ENCODE measurements around the gene TRRAP.

The TRRAP gene

GRCh38 chr7:98956469-98956868, 78.1 kb downstream of the TRRAP start:
- DNase-seq: no peak

- no peak for DNase-seq
These were observed 78.6 kb downstream of the TRRAP start for GRCh38 chr7:98956937-98957336.

GRCh38 chr7:98957766-98958165, 79.4 kb downstream of the TRRAP start:
- DNase-seq: no peak

GRCh38 chr7:98958968-98959367, 80.6 kb downstream of the TRRAP start:
- DNase-seq: no peak

- no peak for DNase-seq
These were observed 85.0 kb downstream of the TRRAP start for GRCh38 chr7:98963305-98963704.

GRCh38 chr7:98964596-98964995, 86.3 kb downstream of the TRRAP start:
- no peak for DNase-seq

GRCh38 chr7:98968621-98969020, 90.3 kb downstream of the TRRAP start:
- DNase-seq: no peak

GRCh38 chr7:98969386-98969785, 91.1 kb downstream of the TRRAP start:
- DNase-seq: no peak

GRCh38 chr7:98970016-98970615, 91.8 kb downstream of the TRRAP start:
- no peak for DNase-seq

GRCh38 chr7:98970805-98971204, 92.5 kb downstream of the TRRAP start:
- DNase-seq: no peak

- DNase-seq: no peak
These were observed 95.9 kb downstream of the TRRAP start for GRCh38 chr7:98974205-98974604.

GRCh38 chr7:98974906-98975816, 96.8 kb downstream of the TRRAP start:
- DNase-seq: no peak

- DNase-seq: no peak
These were observed 98.3 kb downstream of the TRRAP start for GRCh38 chr7:98976396-98977185.

GRCh38 chr7:98978672-98979071, 100.3 kb downstream of the TRRAP start:
- no peak for DNase-seq

GRCh38 chr7:98981701-98982100, 103.4 kb downstream of the TRRAP start:
- no peak for DNase-seq

- no peak for DNase-seq
These were observed 104.4 kb downstream of the TRRAP start for GRCh38 chr7:98982686-98983085.

GRCh38 chr7:98984126-98984525, 105.8 kb downstream of the TRRAP start:
- DNase-seq: no peak

- DNase-seq: no peak
These were observed 107.1 kb downstream of the TRRAP start for GRCh38 chr7:98985406-98985805.

- no peak for DNase-seq
These were observed 107.6 kb downstream of the TRRAP start for GRCh38 chr7:98985945-98986344.

GRCh38 chr7:98988641-98989040, 110.3 kb downstream of the TRRAP start:
- DNase-seq: no peak

GRCh38 chr7:98990356-98990755, 112.0 kb downstream of the TRRAP start:
- no peak for DNase-seq

- DNase-seq: no peak
These were observed 112.8 kb downstream of the TRRAP start for GRCh38 chr7:98991141-98991540.

GRCh38 chr7:98992076-98992475, 113.7 kb downstream of the TRRAP start:
- no peak for DNase-seq
